Heart right ventricle (tissue), 16 donors: Measurements from ENCODE around the gene ENTPD8. TPM values are rescaled to one million over a fixed set of nuclear protein-coding genes. Genes with fewer than 3 reads are reported as not detected.
A peak's percentile ranks its signal among the peaks of the same experiment; 100 is the strongest.

Source experiments
- ATAC-seq, 8 donors: fragments of 200-7000 bp; cut with Tn5 transposase; one replicate each; pipeline ENCODE4 v1.9.1; 2020; ENCODE audit warnings: mild to moderate bottlenecking in 8 of 8, moderate library complexity in 8 of 8, moderate number of reproducible peaks in 1 of 8
- DNase-seq, 2 donors: peaks; one replicate each; pipeline ENCODE4 v3.0.0-alpha.2; 2020
- H3K27ac ChIP-seq, 10 donors: fragments of 200-600 bp; sonication (generic) in 2 of 10; one replicate each; pipeline versions ENCODE4 v1.5.0 to v1.8.0; 2020 to 2022; ENCODE audit warnings: mild to moderate bottlenecking in 3 of 10
- H3K27me3 ChIP-seq, 7 donors: fragments of 200-600 bp; one replicate each; pipeline ENCODE4 v1.8.0; 2021 to 2022; ENCODE audit warnings: mild to moderate bottlenecking in 2 of 7
- H3K36me3 ChIP-seq, 9 donors: fragments of 200-600 bp; sonication (generic) in 1 of 9; one replicate each; pipeline versions ENCODE4 v1.5.0 to v1.8.0; 2020 to 2022; ENCODE audit warnings: mild to moderate bottlenecking in 2 of 9
- H3K4me1 ChIP-seq, 9 donors: fragments of 200-600 bp; sonication (generic) in 1 of 9; one replicate each; pipeline versions ENCODE4 v1.5.0 to v1.8.0; 2020 to 2022; ENCODE audit warnings: mild to moderate bottlenecking in 4 of 9
- H3K4me3 ChIP-seq, 10 donors: fragments of 200-600 bp; sonication (generic) in 2 of 10; one replicate each; pipeline versions ENCODE4 v1.5.0 to v1.8.0; 2020 to 2022; ENCODE audit warnings: mild to moderate bottlenecking in 7 of 10, moderate library complexity in 2 of 10
- H3K9me3 ChIP-seq, 11 donors: fragments of 200-600 bp in 10 of 11; sonication (generic) in 2 of 11; one replicate each; pipeline versions ENCODE4 v1.5.0 to v1.8.0; 2013 to 2022; ENCODE audit warnings: mild to moderate bottlenecking in 2 of 11, control low read depth in 1 of 11, moderate library complexity in 1 of 11
- CTCF ChIP-seq, 9 donors: fragments of 200-600 bp; sonication (generic) in 2 of 9; IDR thresholded peaks; one replicate each; pipeline versions ENCODE4 v1.5.0 to v1.8.0; 2021 to 2022; ENCODE audit warnings: antibody characterized with exemption in 9 of 9, mild to moderate bottlenecking in 5 of 9, moderate library complexity in 1 of 9
- WGBS, 2 donors: extraction: QIAGEN DNeasy Blood & Tissue Kit; methylation state at CpG; one replicate each; pipeline ENCODE4 v1.1.7; 2013; ENCODE audit warnings: inconsistent platforms in 1 of 2; 5-methylcytosine and 5-hydroxymethylcytosine counted together
- intact Hi-C, 10 donors: fragments of 100-400 bp; cut with DNase I; formaldehyde crosslinking; loops; one replicate each; pipeline versions ENCODE4 v1.11.1 to v1.14.2; 2022
- polyA plus RNA-seq, 2 donors: library from polyadenylated mRNA; stranded (reverse); fragments of 200-250 nt; gene quantifications; one replicate each; pipeline ENCODE4 v1.2.3, GENCODE V29; 2013
- total RNA-seq, 10 donors: library from RNA; stranded (reverse); fragmentation: NEBNext Ultra II Directional in 3 of 10; extraction: Animal tissue kit (Norgen Biotek cat#: 25700) in 3 of 10; gene quantifications; one replicate each; pipeline versions ENCODE4 v1.2.1 to v1.2.4, GENCODE V29; 2021 to 2023
- donor health status: Arrhythmogenic right ventricular cardiomyopathy.
- donor health status: ischemic (EF 13 %, LVEDD 7.1; RV severe dilation, severe dysfunction).
- donor health status: healthy with polysubstance abuse.
- donor health status: DM: no; HTN: yes; CAD: no.
- donor health status: DM: no; HTN: no; CAD: no.
- donor health status: ischemic (EF 25% LVEDD 6.9; RV normal size, moderate dysfunction).
- donor health status: ischemic (EF 25% LVEDD 5.7; RV mildly dilated, moderate dysfunction).
- donor health status: healthy.
- donor health status: DM: yes; HTN: yes; CAD: no.
- donor health status: Ischemic cardiomyopathy.
- donor health status: ischemic (EF 35%, LVEDD 5.7; RV mildly dilated, moderate dysfunction).
- donor health status: nonischemic (EF 11% LVEDD 7.7; RV severe dilation, severe dysfunction).
- donor health status: DM: yes; HTN: yes; CAD: no.
- donor health status: PGD.
- donor health status: ischemic (EF 29% LVEDD 5.4; RV normal size, mild dysfunction).
- donor health status: nonischemic (EF 23%, LVEDD 6.1; RV moderate dilation, normal function).

Gene ENTPD8
- total and polyA plus RNA-seq, 12 donors = 0.03 to 0.15 TPM; not detected in 10

GRCh38 chr9:137485343-137486140 is 44.4 kb upstream of the ENTPD8 start:
- H3K4me1 ChIP-seq = peaks cover 0 to 12% (median 0%) of the 10 kb centered on the region in 9 donors
- H3K9me3 ChIP-seq = no peaks in the 10 kb centered on the region
- peaks cover 0 to 14% (median 0%) of the 10 kb centered on the region in 9 donors for H3K36me3 ChIP-seq
- no peak for DNase-seq
- WGBS, 2 donors = 91 to 93% methylated on average over 26 of the region's 26 CpGs
- TF ChIP-seq CTCF (IDR thresholded peaks at IDR 0.05) = no peak
- ATAC-seq = no peak
- H3K27me3 ChIP-seq = no peaks in the 10 kb centered on the region
- intact Hi-C loops = no loop called here
- no peak overlapping the region for H3K4me3 ChIP-seq
- H3K27ac ChIP-seq = no peak overlapping the region

GRCh38 chr9:137484551-137485315 is 43.6 kb upstream of the ENTPD8 start:
- TF ChIP-seq CTCF (IDR thresholded peaks at IDR 0.05) = no peak
- ATAC-seq (no peak), DNase-seq (no peak)
- 91 to 92% methylated on average over 26 to 27 of the region's 27 CpGs for WGBS, 2 donors
- H3K27ac ChIP-seq = no peak overlapping the region
- H3K27me3 ChIP-seq = no peaks in the 10 kb centered on the region
- peaks cover 0 to 11% (median 0%) of the 10 kb centered on the region in 9 donors for H3K36me3 ChIP-seq
- intact Hi-C loops = no loop called here
- H3K9me3 ChIP-seq = no peaks in the 10 kb centered on the region
- no peak overlapping the region for H3K4me3 ChIP-seq
- peaks cover 0 to 12% (median 0%) of the 10 kb centered on the region in 9 donors for H3K4me1 ChIP-seq

GRCh38 chr9:137482094-137482781 is 41.1 kb upstream of the ENTPD8 start:
- H3K9me3 ChIP-seq = no peaks in the 10 kb centered on the region
- peak overlapping the region in 1 of 10 donors; percentile 38 for H3K27ac ChIP-seq
- H3K36me3 ChIP-seq = peaks cover 0 to 14% (median 0%) of the 10 kb centered on the region in 9 donors
- ATAC-seq = peak in 7 of 8 donors; percentile 3 to 82 (median 58)
- intact Hi-C loops = no loop called here
- H3K4me3 ChIP-seq = no peak overlapping the region
- DNase-seq = peak; percentile 24 to 33
- H3K4me1 ChIP-seq = peaks cover 0 to 12% (median 0%) of the 10 kb centered on the region in 9 donors
- WGBS, 2 donors = 75 to 81% methylated on average over 26 of the region's 26 CpGs
- H3K27me3 ChIP-seq = no peaks in the 10 kb centered on the region
- TF ChIP-seq CTCF (IDR thresholded peaks at IDR 0.05) = no peak
